ENCODE measurements around the gene WNT5B. TPM values are rescaled to one million over a fixed set of nuclear protein-coding genes. Genes with fewer than 3 reads are reported as not detected.
A peak's percentile ranks its signal among the peaks of the same experiment; 100 is the strongest.

Gene WNT5B
- total RNA-seq, 1 experiment from 2014 or later = 0.34 TPM

DNA sequence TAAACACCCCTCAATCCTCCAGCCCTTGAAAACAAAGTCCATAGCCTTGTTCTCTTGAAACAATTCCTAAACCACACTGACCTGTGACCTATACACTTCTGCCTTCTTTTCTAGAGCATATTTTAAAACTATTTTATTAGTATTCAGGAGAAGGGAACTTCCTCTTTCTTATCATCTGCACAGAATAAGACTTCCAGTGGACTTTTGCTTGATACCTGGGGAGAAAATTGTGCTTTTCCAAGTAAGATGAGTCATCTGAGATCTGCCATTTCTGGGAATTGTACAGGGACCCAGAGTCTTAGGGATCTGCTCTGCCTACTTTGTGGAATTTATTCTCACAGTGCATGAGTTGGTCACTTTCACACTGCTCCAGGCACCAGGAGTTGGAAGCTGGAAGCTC is 10.5 kb upstream of the WNT5B start:
- intact Hi-C loops (cut with micrococcal nuclease; ENCODE audit: unreplicated experiment) = no loop called here
- TF ChIP-seq EZH2 (IDR thresholded peaks at IDR 0.05; ENCODE audit: borderline replicate concordance, low read depth, low read length, poor library complexity, severe bottlenecking) = no peak
- TF ChIP-seq, protein P1, sequence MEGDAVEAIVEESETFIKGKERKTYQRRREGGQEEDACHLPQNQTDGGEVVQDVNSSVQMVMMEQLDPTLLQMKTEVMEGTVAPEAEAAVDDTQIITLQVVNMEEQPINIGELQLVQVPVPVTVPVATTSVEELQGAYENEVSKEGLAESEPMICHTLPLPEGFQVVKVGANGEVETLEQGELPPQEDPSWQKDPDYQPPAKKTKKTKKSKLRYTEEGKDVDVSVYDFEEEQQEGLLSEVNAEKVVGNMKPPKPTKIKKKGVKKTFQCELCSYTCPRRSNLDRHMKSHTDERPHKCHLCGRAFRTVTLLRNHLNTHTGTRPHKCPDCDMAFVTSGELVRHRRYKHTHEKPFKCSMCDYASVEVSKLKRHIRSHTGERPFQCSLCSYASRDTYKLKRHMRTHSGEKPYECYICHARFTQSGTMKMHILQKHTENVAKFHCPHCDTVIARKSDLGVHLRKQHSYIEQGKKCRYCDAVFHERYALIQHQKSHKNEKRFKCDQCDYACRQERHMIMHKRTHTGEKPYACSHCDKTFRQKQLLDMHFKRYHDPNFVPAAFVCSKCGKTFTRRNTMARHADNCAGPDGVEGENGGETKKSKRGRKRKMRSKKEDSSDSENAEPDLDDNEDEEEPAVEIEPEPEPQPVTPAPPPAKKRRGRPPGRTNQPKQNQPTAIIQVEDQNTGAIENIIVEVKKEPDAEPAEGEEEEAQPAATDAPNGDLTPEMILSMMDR (conservative IDR thresholded peaks at IDR 0.05; ENCODE audit: low read depth, low read length) = no peak
- H3K27ac ChIP-seq (ENCODE audit: low read depth, low read length, poor library complexity, severe bottlenecking) = no peak overlapping the region
- H3K4me1 ChIP-seq (ENCODE audit: insufficient read depth, low read length, poor library complexity, severe bottlenecking) = peaks cover 12% of the 10 kb centered on the region
- BruUV-seq (replicated peaks) = no TSS peak
- H3K4me3 ChIP-seq (ENCODE audit: low read depth, low read length, poor library complexity, severe bottlenecking) = no peak overlapping the region
- H3K36me3 ChIP-seq (ENCODE audit: insufficient read depth, low read length, poor library complexity, severe bottlenecking) = no peaks in the 10 kb centered on the region
- no peaks in the 10 kb centered on the region for H3K27me3 ChIP-seq (replicated peaks; ENCODE audit: insufficient read depth, low read depth, low read length, poor library complexity)
- DNase-seq (ENCODE audit: low spot score) = no peak
- ChIA-PET POLR2A (ENCODE audit: low non-redundant PET) (no interaction called here), CTCF (no interaction called here)
- H3K9me3 ChIP-seq (ENCODE audit: low read depth, low read length, poor library complexity, severe bottlenecking) = no peaks in the 10 kb centered on the region

- H3K36me3 ChIP-seq (ENCODE audit: insufficient read depth, low read length, poor library complexity, severe bottlenecking) = no peaks in the 10 kb centered on the region
- ChIA-PET POLR2A (ENCODE audit: low non-redundant PET) (no interaction called here), CTCF (no interaction called here)
- H3K4me1 ChIP-seq (ENCODE audit: insufficient read depth, low read length, poor library complexity, severe bottlenecking) = peaks cover 12% of the 10 kb centered on the region
- H3K27me3 ChIP-seq (replicated peaks; ENCODE audit: insufficient read depth, low read depth, low read length, poor library complexity) = no peaks in the 10 kb centered on the region
- H3K4me3 ChIP-seq (ENCODE audit: low read depth, low read length, poor library complexity, severe bottlenecking) = no peak overlapping the region
- BruUV-seq (replicated peaks) = no TSS peak
- H3K27ac ChIP-seq (ENCODE audit: low read depth, low read length, poor library complexity, severe bottlenecking) = no peak overlapping the region
- DNase-seq (ENCODE audit: low spot score) = no peak
- H3K9me3 ChIP-seq (ENCODE audit: low read depth, low read length, poor library complexity, severe bottlenecking) = no peaks in the 10 kb centered on the region
- TF ChIP-seq, protein P1 (conservative IDR thresholded peaks at IDR 0.05; ENCODE audit: low read depth, low read length) = no peak
- TF ChIP-seq EZH2 (IDR thresholded peaks at IDR 0.05; ENCODE audit: borderline replicate concordance, low read depth, low read length, poor library complexity, severe bottlenecking) = no peak
- intact Hi-C loops (cut with micrococcal nuclease; ENCODE audit: unreplicated experiment) = no loop called here
Measured at GRCh38 chr12:1619159-1619558, 9.9 kb upstream of the WNT5B start.

- no TSS peak for BruUV-seq (replicated peaks)
- DNase-seq (ENCODE audit: low spot score) = peak; percentile 51
- intact Hi-C loops (cut with micrococcal nuclease; ENCODE audit: unreplicated experiment) = no loop called here
- CTCF ChIA-PET = no interaction called here
- TF ChIP-seq, protein P1 (conservative IDR thresholded peaks at IDR 0.05; ENCODE audit: low read depth, low read length) = no peak
- TF ChIP-seq EZH2 (IDR thresholded peaks at IDR 0.05; ENCODE audit: borderline replicate concordance, low read depth, low read length, poor library complexity, severe bottlenecking) = no peak
- Histone ChIP-seq H3K4me1 (ENCODE audit: insufficient read depth, low read length, poor library complexity, severe bottlenecking) (peaks cover 12% of the 10 kb centered on the region), H3K9me3 (ENCODE audit: low read depth, low read length, poor library complexity, severe bottlenecking) (no peaks in the 10 kb centered on the region), H3K36me3 (ENCODE audit: insufficient read depth, low read length, poor library complexity, severe bottlenecking) (no peaks in the 10 kb centered on the region), H3K27ac (ENCODE audit: low read depth, low read length, poor library complexity, severe bottlenecking) (no peak overlapping the region), H3K4me3 (ENCODE audit: low read depth, low read length, poor library complexity, severe bottlenecking) (no peak overlapping the region), H3K27me3 (replicated peaks; ENCODE audit: insufficient read depth, low read depth, low read length, poor library complexity) (no peaks in the 10 kb centered on the region)
- POLR2A ChIA-PET (ENCODE audit: low non-redundant PET) = no interaction called here
Measured at GRCh38 chr12:1619587-1619986, 9.4 kb upstream of the WNT5B start.
